Keratinocyte (primary cell): ENCODE results near the gene WNK4. TPM values are rescaled to one million over a fixed set of nuclear protein-coding genes. Genes with fewer than 3 reads are reported as not detected.

Experiments
- DNase-seq: peaks from one replicate; pipeline ENCODE4 v3.0.0-alpha.2; 2011; ENCODE audit warnings: low read depth, missing footprints, low spot score
- FAIRE-seq: peaks from 2 replicates; lab custom pipeline; 2011; peaks lifted over from hg19 to GRCh38; lab: Jason Lieb, UNC
- H2AFZ ChIP-seq: 2 replicates; pipeline ENCODE4 v1.6.0; 2012; ENCODE audit warnings: low read length, control low read depth, inconsistent platforms; ENCODE audit not compliant: control insufficient read depth
- H3K27ac ChIP-seq: 2 replicates; pipeline ENCODE4 v1.5.1; 2011; ENCODE audit warnings: low read length; ENCODE audit not compliant: control insufficient read depth, insufficient read depth
- H3K27me3 ChIP-seq: 3 replicates; pipeline ENCODE4 v1.6.0; 2011; ENCODE audit warnings: low read length; ENCODE audit not compliant: control insufficient read depth, insufficient read depth; ENCODE audit errors: extremely low read depth
- H3K36me3 ChIP-seq, 2 experiments: 2 replicates in 1 of 2; 3 replicates in 1 of 2; pipeline ENCODE4 v1.5.1; 2011; ENCODE audit warnings: low read length in 2 of 2, mild to moderate bottlenecking in 1 of 2; ENCODE audit not compliant: control insufficient read depth in 2 of 2, insufficient read depth in 2 of 2; ENCODE audit errors: extremely low read depth in 1 of 2
- H3K4me1 ChIP-seq: 3 replicates; pipeline ENCODE4 v1.5.1; 2011; ENCODE audit warnings: low read length; ENCODE audit not compliant: control insufficient read depth, insufficient read depth; ENCODE audit errors: extremely low read depth
- H3K4me2 ChIP-seq: 3 replicates; pipeline ENCODE4 v1.6.0; 2011; ENCODE audit warnings: low read depth, low read length; ENCODE audit not compliant: control insufficient read depth, insufficient read depth; ENCODE audit errors: extremely low read depth
- H3K4me3 ChIP-seq, 3 experiments: fragments of 200-600 bp in 1 of 3; sonication (generic) in 1 of 3; 2 replicates in 2 of 3; 3 replicates in 1 of 3; pipeline ENCODE4 v1.5.1; 2011 to 2016; ENCODE audit warnings: low read length in 3 of 3, mild to moderate bottlenecking in 3 of 3, control low read depth in 2 of 3, inconsistent platforms in 1 of 3, low read depth in 1 of 3, mixed read lengths in 1 of 3, mixed run types in 1 of 3, moderate library complexity in 1 of 3; ENCODE audit not compliant: control insufficient read depth in 2 of 3, insufficient read depth in 2 of 3; ENCODE audit errors: extremely low read depth in 1 of 3
- H3K79me2 ChIP-seq: 2 replicates; pipeline ENCODE4 v1.6.0; 2012; ENCODE audit warnings: low read length; ENCODE audit not compliant: control insufficient read depth, insufficient read depth
- H3K9ac ChIP-seq: 3 replicates; pipeline ENCODE4 v1.6.0; 2011; ENCODE audit warnings: low read length; ENCODE audit not compliant: control insufficient read depth, insufficient read depth; ENCODE audit errors: extremely low read depth
- H3K9me1 ChIP-seq: 3 replicates; pipeline ENCODE4 v1.6.0; 2011; ENCODE audit warnings: low read length; ENCODE audit not compliant: control insufficient read depth, insufficient read depth; ENCODE audit errors: extremely low read depth
- H3K9me3 ChIP-seq: 2 replicates; pipeline ENCODE4 v1.5.1; 2012; ENCODE audit warnings: low read depth, low read length; ENCODE audit not compliant: control insufficient read depth
- H4K20me1 ChIP-seq: 3 replicates; pipeline ENCODE4 v1.6.0; 2011; ENCODE audit warnings: low read length; ENCODE audit not compliant: control insufficient read depth, insufficient read depth; ENCODE audit errors: extremely low read depth
- EZH2 ChIP-seq: IDR thresholded peaks from one replicate; pipeline ENCODE4 v1.6.1; 2012; ENCODE audit warnings: inconsistent platforms, mild to moderate bottlenecking, low read length, moderate library complexity
- dilution Hi-C: fragments of 300-500 bp; cut with MboI; formaldehyde crosslinking; loops from one replicate; pipeline ENCODE4 v1.7.0; 2020; ENCODE audit warnings: low sequenced_read_pairs; ENCODE audit not compliant: extremely low pct_ligation_motif_present
- polyA plus RNA-seq, 5 experiments: library from polyadenylated mRNA; depleted of rRNA in 3 of 5; stranded (reverse) in 3 of 5; stranded (forward) in 1 of 5; unstranded in 1 of 5; fragments of >200 nt; gene quantifications; 1 replicate in 1 of 5; 2 replicates in 3 of 5; 3 replicates in 1 of 5; pipeline versions ENCODE4 v1.2.1 to v1.2.3, GENCODE V29; 2011 to 2012; ENCODE audit warnings: missing spikeins in 2 of 5, low read depth in 1 of 5, low replicate concordance in 1 of 5
- TF ChIP-seq, protein P1 (sequence below), 3 experiments: IDR thresholded peaks in 1 of 3; conservative IDR thresholded peaks in 1 of 3; optimal IDR thresholded peaks in 1 of 3; 2 replicates in 2 of 3; 3 replicates in 1 of 3; pipeline versions ENCODE3 to v1.5.1; 2011; ENCODE audit warnings: low read length in 3 of 3, mild to moderate bottlenecking in 3 of 3, moderate library complexity in 2 of 3, control low read depth in 1 of 3, inconsistent platforms in 1 of 3; ENCODE audit not compliant: insufficient read depth in 2 of 3; ENCODE audit errors: extremely low read depth in 1 of 3

WNK4 gene
- polyA plus RNA-seq, 1 donor (not counting 4 experiments of a cell fraction or from before 2014, with no cell fraction given), result 0.04 TPM

DNA sequence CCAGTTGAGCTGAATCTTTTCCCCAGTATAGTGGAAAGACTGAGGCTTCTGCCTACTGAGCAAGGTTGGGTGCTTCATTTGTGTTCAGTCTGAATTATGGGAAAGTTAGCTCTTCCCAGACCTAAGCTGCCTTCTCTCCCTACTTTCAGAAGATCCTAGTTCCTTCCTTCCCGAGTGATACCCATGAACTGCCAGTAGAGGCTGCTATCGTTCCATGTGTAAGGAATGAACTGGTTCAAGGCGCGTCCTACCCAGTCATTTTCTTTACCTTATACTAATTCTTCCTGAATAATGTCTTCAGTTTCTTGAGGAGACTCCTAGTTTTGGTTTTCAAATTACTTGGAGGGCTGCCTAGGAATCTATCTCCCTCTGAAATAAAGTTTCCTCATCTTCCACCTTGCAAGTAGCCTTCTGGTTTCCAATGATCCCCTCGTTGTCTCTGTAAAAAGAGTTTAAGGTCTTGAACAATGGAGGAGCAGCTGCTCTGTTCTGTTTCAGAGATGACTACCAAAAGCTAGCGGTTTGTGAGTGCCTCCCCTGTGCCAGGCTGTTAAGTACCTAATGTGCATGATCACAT is 63.0 kb downstream of the WNK4 start:
- H3K79me2 ChIP-seq, result no peaks in the 10 kb centered on the region
- no peaks in the 10 kb centered on the region for H3K4me1 ChIP-seq
- FAIRE-seq, result no peak
- H3K9me1 ChIP-seq, result no peaks in the 10 kb centered on the region
- no peak overlapping the region for H2AFZ ChIP-seq
- no peak overlapping the region for H3K9ac ChIP-seq
- no peaks in the 10 kb centered on the region for H3K27me3 ChIP-seq
- DNase-seq, result no peak
- no peak overlapping the region for H3K27ac ChIP-seq
- H3K9me3 ChIP-seq, result no peaks in the 10 kb centered on the region
- TF ChIP-seq, protein P1, sequence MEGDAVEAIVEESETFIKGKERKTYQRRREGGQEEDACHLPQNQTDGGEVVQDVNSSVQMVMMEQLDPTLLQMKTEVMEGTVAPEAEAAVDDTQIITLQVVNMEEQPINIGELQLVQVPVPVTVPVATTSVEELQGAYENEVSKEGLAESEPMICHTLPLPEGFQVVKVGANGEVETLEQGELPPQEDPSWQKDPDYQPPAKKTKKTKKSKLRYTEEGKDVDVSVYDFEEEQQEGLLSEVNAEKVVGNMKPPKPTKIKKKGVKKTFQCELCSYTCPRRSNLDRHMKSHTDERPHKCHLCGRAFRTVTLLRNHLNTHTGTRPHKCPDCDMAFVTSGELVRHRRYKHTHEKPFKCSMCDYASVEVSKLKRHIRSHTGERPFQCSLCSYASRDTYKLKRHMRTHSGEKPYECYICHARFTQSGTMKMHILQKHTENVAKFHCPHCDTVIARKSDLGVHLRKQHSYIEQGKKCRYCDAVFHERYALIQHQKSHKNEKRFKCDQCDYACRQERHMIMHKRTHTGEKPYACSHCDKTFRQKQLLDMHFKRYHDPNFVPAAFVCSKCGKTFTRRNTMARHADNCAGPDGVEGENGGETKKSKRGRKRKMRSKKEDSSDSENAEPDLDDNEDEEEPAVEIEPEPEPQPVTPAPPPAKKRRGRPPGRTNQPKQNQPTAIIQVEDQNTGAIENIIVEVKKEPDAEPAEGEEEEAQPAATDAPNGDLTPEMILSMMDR (optimal IDR thresholded peaks at IDR 0.05 in 1 of 3, IDR thresholded peaks at IDR 0.05 in 1 of 3, conservative IDR thresholded peaks at IDR 0.05 in 1 of 3; ENCODE audit: extremely low read depth in 1 of 3, insufficient read depth in 2 of 3, low read length in 3 of 3), result peak; percentile 88 to 99 (median 92)
- no peak for TF ChIP-seq EZH2
- peaks cover 3% of the 10 kb centered on the region for H4K20me1 ChIP-seq
- no peak overlapping the region for H3K4me3 ChIP-seq
- H3K36me3 ChIP-seq, result peaks cover 43 to 46% of the 10 kb centered on the region in 2 experiments
- dilution Hi-C loops, result loop anchor here (25.0 kb wide), 1 partner anchor 94 kb away; no protein-coding TSS in a partner anchor
- no peak overlapping the region for H3K4me2 ChIP-seq

DNA sequence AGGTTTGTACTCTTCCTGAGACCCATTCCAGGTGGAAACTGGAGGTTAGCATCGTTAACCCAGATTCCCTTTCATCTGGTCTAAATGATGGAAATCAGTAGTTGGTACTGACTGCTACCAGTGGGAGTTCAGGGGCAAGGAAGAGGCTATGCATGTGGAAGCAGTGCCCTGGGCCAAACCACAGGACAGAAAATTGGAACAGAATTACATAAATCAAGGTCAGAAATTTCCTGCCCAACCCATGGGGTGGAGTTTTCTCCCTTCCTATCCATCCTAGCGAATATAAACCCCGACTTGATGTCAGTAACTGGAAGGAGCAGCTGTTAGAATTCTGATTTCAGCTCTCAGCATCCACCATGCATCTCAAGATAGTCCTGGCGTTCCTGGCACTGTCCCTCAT is 63.9 kb downstream of the WNK4 start, which contains the start of gene AOC2:
AOC2 (plus strand) TSS at position 310 of the 400 bp plus-strand sequence; CDS start at position 357, 47 bp downstream.
- no peak within 1 kb of the TSS for H3K27ac ChIP-seq
- H3K9me3 ChIP-seq, result no peaks in the 10 kb centered on the region
- no peaks in the 10 kb centered on the region for H3K9me1 ChIP-seq
- H3K4me3 ChIP-seq, result no peak within 1 kb of the TSS
- no peaks in the 10 kb centered on the region for H3K4me1 ChIP-seq
- TF ChIP-seq, protein P1 (optimal IDR thresholded peaks at IDR 0.05 in 1 of 3, IDR thresholded peaks at IDR 0.05 in 1 of 3, conservative IDR thresholded peaks at IDR 0.05 in 1 of 3; ENCODE audit: extremely low read depth in 1 of 3, insufficient read depth in 2 of 3, low read length in 3 of 3), result no peak
- no peak for TF ChIP-seq EZH2
- peaks cover 3% of the 10 kb centered on the region for H4K20me1 ChIP-seq
- H3K27me3 ChIP-seq, result no peaks in the 10 kb centered on the region
- DNase-seq (no peak), FAIRE-seq (no peak)
- no peak within 1 kb of the TSS for H3K4me2 ChIP-seq
- dilution Hi-C loops, result loop anchor here (25.0 kb wide), 1 partner anchor 93 kb away; no protein-coding TSS in a partner anchor
- H3K9ac ChIP-seq, result no peak within 1 kb of the TSS
- H3K36me3 ChIP-seq, result peaks cover 36 to 40% of the 10 kb centered on the region in 2 experiments
- no peaks in the 10 kb centered on the region for H3K79me2 ChIP-seq
- no peak within 1 kb of the TSS for H2AFZ ChIP-seq
